Measurements from ENCODE around the gene PIAS1.
"Not testable (repeated sequence)": the region's sequence is repeated elsewhere in the genome, so short reads cannot be mapped to it uniquely, and the experiment has no call there.

Gene PIAS1

GRCh38 chr15:68150187-68150586 is 96.1 kb downstream of the PIAS1 start:
- Histone ChIP-seq H3K4me3 (ENCODE audit: low read depth, low read length) (no peak overlapping the region), H3K36me3 (ENCODE audit: control insufficient read depth, insufficient read depth, low read length) (peaks cover 14% of the 10 kb centered on the region)

GRCh38 chr15:68151277-68151676 is 97.2 kb downstream of the PIAS1 start:
- Histone ChIP-seq H3K36me3 (ENCODE audit: control insufficient read depth, insufficient read depth, low read length) (peaks cover 22% of the 10 kb centered on the region), H3K27ac (ENCODE audit: low read depth, low read length) (no peak overlapping the region)

More at GRCh38 chr15:68150187-68150586, 96.1 kb downstream of the PIAS1 start:
- Histone ChIP-seq H3K9me3 (ENCODE audit: control insufficient read depth, insufficient read depth, low read depth, low read length) (no peaks in the 10 kb centered on the region), H3K27me3 (ENCODE audit: control insufficient read depth, insufficient read depth, low read length) (no peaks in the 10 kb centered on the region), H3K27ac (ENCODE audit: low read depth, low read length) (no peak overlapping the region), H3K9ac (ENCODE audit: low read length) (no peak overlapping the region), H3K4me1 (ENCODE audit: control insufficient read depth, insufficient read depth, low read length) (0 out of 2 replicates have a peak, but pooled peaks cover 5% of the 10 kb centered on the region)

GRCh38 chr15:68152342-68152741 is 98.2 kb downstream of the PIAS1 start:
- Histone ChIP-seq H3K27me3 (ENCODE audit: control insufficient read depth, insufficient read depth, low read length) (no peaks in the 10 kb centered on the region), H3K36me3 (ENCODE audit: control insufficient read depth, insufficient read depth, low read length) (peaks cover 16% of the 10 kb centered on the region), H3K4me3 (ENCODE audit: low read depth, low read length) (no peak overlapping the region)

More at GRCh38 chr15:68151277-68151676, 97.2 kb downstream of the PIAS1 start:
- Histone ChIP-seq H3K4me1 (ENCODE audit: control insufficient read depth, insufficient read depth, low read length) (0 out of 2 replicates have a peak, but pooled peaks cover 5% of the 10 kb centered on the region), H3K27me3 (ENCODE audit: control insufficient read depth, insufficient read depth, low read length) (no peaks in the 10 kb centered on the region), H3K9me3 (ENCODE audit: control insufficient read depth, insufficient read depth, low read depth, low read length) (no peaks in the 10 kb centered on the region), H3K9ac (ENCODE audit: low read length) (no peak overlapping the region), H3K4me3 (ENCODE audit: low read depth, low read length) (no peak overlapping the region)

GRCh38 chr15:68154923-68155559 is 100.9 kb downstream of the PIAS1 start:
- Histone ChIP-seq H3K27me3 (ENCODE audit: control insufficient read depth, insufficient read depth, low read length) (no peaks in the 10 kb centered on the region), H3K27ac (ENCODE audit: low read depth, low read length) (no peak overlapping the region), H3K36me3 (ENCODE audit: control insufficient read depth, insufficient read depth, low read length) (peaks cover 26% of the 10 kb centered on the region), H3K4me3 (ENCODE audit: low read depth, low read length) (no peak overlapping the region), H3K9me3 (ENCODE audit: control insufficient read depth, insufficient read depth, low read depth, low read length) (no peaks in the 10 kb centered on the region), H3K4me1 (ENCODE audit: control insufficient read depth, insufficient read depth, low read length) (no peaks in the 10 kb centered on the region), H3K9ac (ENCODE audit: low read length) (no peak overlapping the region)

More at GRCh38 chr15:68152342-68152741, 98.2 kb downstream of the PIAS1 start:
- Histone ChIP-seq H3K4me1 (ENCODE audit: control insufficient read depth, insufficient read depth, low read length) (0 out of 2 replicates have a peak, but pooled peaks cover 5% of the 10 kb centered on the region), H3K9ac (ENCODE audit: low read length) (no peak overlapping the region), H3K27ac (ENCODE audit: low read depth, low read length) (no peak overlapping the region), H3K9me3 (ENCODE audit: control insufficient read depth, insufficient read depth, low read depth, low read length) (no peaks in the 10 kb centered on the region)

GRCh38 chr15:68157074-68157473 is 103.0 kb downstream of the PIAS1 start:
- Histone ChIP-seq H3K27ac (ENCODE audit: low read depth, low read length) (no peak overlapping the region), H3K4me3 (ENCODE audit: low read depth, low read length) (no peak overlapping the region), H3K27me3 (ENCODE audit: control insufficient read depth, insufficient read depth, low read length) (no peaks in the 10 kb centered on the region), H3K9ac (ENCODE audit: low read length) (no peak overlapping the region), H3K36me3 (ENCODE audit: control insufficient read depth, insufficient read depth, low read length) (peaks cover 36% of the 10 kb centered on the region), H3K4me1 (ENCODE audit: control insufficient read depth, insufficient read depth, low read length) (no peaks in the 10 kb centered on the region), H3K9me3 (ENCODE audit: control insufficient read depth, insufficient read depth, low read depth, low read length) (no peaks in the 10 kb centered on the region; the same call in 1 of the 2 replicates)

- peaks cover 36% of the 10 kb centered on the region for H3K36me3 ChIP-seq (ENCODE audit: control insufficient read depth, insufficient read depth, low read length)
- no peaks in the 10 kb centered on the region; the same call in 1 of the 2 replicates for H3K9me3 ChIP-seq (ENCODE audit: control insufficient read depth, insufficient read depth, low read depth, low read length)
- no peaks in the 10 kb centered on the region for H3K27me3 ChIP-seq (ENCODE audit: control insufficient read depth, insufficient read depth, low read length)
- H3K4me3 ChIP-seq (ENCODE audit: low read depth, low read length): no peak overlapping the region
- no peak overlapping the region for H3K9ac ChIP-seq (ENCODE audit: low read length)
- H3K4me1 ChIP-seq (ENCODE audit: control insufficient read depth, insufficient read depth, low read length): no peaks in the 10 kb centered on the region
- no peak overlapping the region for H3K27ac ChIP-seq (ENCODE audit: low read depth, low read length)
Observed at GRCh38 chr15:68158046-68158628, 104.0 kb downstream of the PIAS1 start.

- H3K9me3 ChIP-seq (ENCODE audit: control insufficient read depth, insufficient read depth, low read depth, low read length): no peaks in the 10 kb centered on the region; the same call in 1 of the 2 replicates
- no peak overlapping the region for H3K9ac ChIP-seq (ENCODE audit: low read length)
- no peaks in the 10 kb centered on the region for H3K27me3 ChIP-seq (ENCODE audit: control insufficient read depth, insufficient read depth, low read length)
- H3K4me3 ChIP-seq (ENCODE audit: low read depth, low read length): no peak overlapping the region
- peaks cover 35% of the 10 kb centered on the region for H3K36me3 ChIP-seq (ENCODE audit: control insufficient read depth, insufficient read depth, low read length)
- no peak overlapping the region for H3K27ac ChIP-seq (ENCODE audit: low read depth, low read length)
- no peaks in the 10 kb centered on the region for H3K4me1 ChIP-seq (ENCODE audit: control insufficient read depth, insufficient read depth, low read length)
Observed at GRCh38 chr15:68163191-68163590, 109.1 kb downstream of the PIAS1 start.

GRCh38 chr15:68166847-68167246 is 112.7 kb downstream of the PIAS1 start:
- no peak overlapping the region for H3K27ac ChIP-seq (ENCODE audit: low read depth, low read length)
- H3K4me1 ChIP-seq (ENCODE audit: control insufficient read depth, insufficient read depth, low read length): no peaks in the 10 kb centered on the region
- H3K36me3 ChIP-seq (ENCODE audit: control insufficient read depth, insufficient read depth, low read length): peaks cover 11% of the 10 kb centered on the region
- no peaks in the 10 kb centered on the region; the same call in 1 of the 2 replicates for H3K9me3 ChIP-seq (ENCODE audit: control insufficient read depth, insufficient read depth, low read depth, low read length)
- no peaks in the 10 kb centered on the region for H3K27me3 ChIP-seq (ENCODE audit: control insufficient read depth, insufficient read depth, low read length)
- H3K4me3 ChIP-seq (ENCODE audit: low read depth, low read length): no peak overlapping the region
- H3K9ac ChIP-seq (ENCODE audit: low read length): no peak overlapping the region

- H3K27ac ChIP-seq (ENCODE audit: low read depth, low read length); H3K9me3 ChIP-seq (ENCODE audit: control insufficient read depth, insufficient read depth, low read depth, low read length); H3K27me3 ChIP-seq (ENCODE audit: control insufficient read depth, insufficient read depth, low read length); H3K9ac ChIP-seq (ENCODE audit: low read length); H3K4me1 ChIP-seq (ENCODE audit: control insufficient read depth, insufficient read depth, low read length); H3K4me3 ChIP-seq (ENCODE audit: low read depth, low read length): not testable (repeated sequence)
- H3K36me3 ChIP-seq (ENCODE audit: control insufficient read depth, insufficient read depth, low read length): peaks cover 27% of the 10 kb centered on the region
Observed at GRCh38 chr15:68172037-68172436, 117.9 kb downstream of the PIAS1 start.

GRCh38 chr15:68173119-68173518 is 119.0 kb downstream of the PIAS1 start:
- H3K4me1 ChIP-seq (ENCODE audit: control insufficient read depth, insufficient read depth, low read length): no peaks in the 10 kb centered on the region
- no peaks in the 10 kb centered on the region for H3K27me3 ChIP-seq (ENCODE audit: control insufficient read depth, insufficient read depth, low read length)
- H3K4me3 ChIP-seq (ENCODE audit: low read depth, low read length): no peak overlapping the region
- H3K9me3 ChIP-seq (ENCODE audit: control insufficient read depth, insufficient read depth, low read depth, low read length): no peaks in the 10 kb centered on the region
- no peak overlapping the region for H3K9ac ChIP-seq (ENCODE audit: low read length)
- no peak overlapping the region for H3K27ac ChIP-seq (ENCODE audit: low read depth, low read length)
- H3K36me3 ChIP-seq (ENCODE audit: control insufficient read depth, insufficient read depth, low read length): peaks cover 36% of the 10 kb centered on the region

- H3K9ac ChIP-seq (ENCODE audit: low read length): no peak overlapping the region
- H3K9me3 ChIP-seq (ENCODE audit: control insufficient read depth, insufficient read depth, low read depth, low read length): no peaks in the 10 kb centered on the region
- H3K27me3 ChIP-seq (ENCODE audit: control insufficient read depth, insufficient read depth, low read length): no peaks in the 10 kb centered on the region
- H3K36me3 ChIP-seq (ENCODE audit: control insufficient read depth, insufficient read depth, low read length): peaks cover 45% of the 10 kb centered on the region
- H3K27ac ChIP-seq (ENCODE audit: low read depth, low read length): no peak overlapping the region
- H3K4me1 ChIP-seq (ENCODE audit: control insufficient read depth, insufficient read depth, low read length): no peaks in the 10 kb centered on the region
- H3K4me3 ChIP-seq (ENCODE audit: low read depth, low read length): no peak overlapping the region
Observed at GRCh38 chr15:68175526-68175925, 121.4 kb downstream of the PIAS1 start.
